MM.1S (cell line): ENCODE measurements around the gene ERAL1.

Experiments
- DNase-seq: peaks from one replicate; pipeline ENCODE4 v3.0.0-alpha.2; 2015
- H2AFZ ChIP-seq: fragments of 300-600 bp; sonication (generic); 2 replicates; pipeline ENCODE4 v1.6.0; 2016; ENCODE audit warnings: antibody characterized with exemption, low read length
- H3F3A ChIP-seq: fragments of 300-600 bp; sonication (generic); 2 replicates; pipeline ENCODE4 v1.6.1; 2016; ENCODE audit warnings: mild to moderate bottlenecking, antibody characterized with exemption, low read length, moderate library complexity, mixed read lengths; ENCODE audit not compliant: insufficient read depth
- H3K27ac ChIP-seq: fragments of 300-600 bp; sonication (generic); 2 replicates; pipeline ENCODE4 v1.5.1; 2016; ENCODE audit warnings: mild to moderate bottlenecking, low read length
- H3K27me3 ChIP-seq: fragments of 300-600 bp; sonication (generic); replicated peaks from 2 replicates; pipeline ENCODE4 v1.6.0; 2016; ENCODE audit warnings: low read length; ENCODE audit not compliant: insufficient read depth
- H3K36me3 ChIP-seq: fragments of 300-600 bp; sonication (generic); replicated peaks from 2 replicates; pipeline ENCODE4 v1.6.1; 2016; ENCODE audit warnings: mild to moderate bottlenecking, low read length, mixed read lengths; ENCODE audit not compliant: insufficient read depth
- H3K4me1 ChIP-seq: fragments of 300-600 bp; sonication (generic); 2 replicates; pipeline ENCODE4 v1.6.1; 2016; ENCODE audit warnings: low read length, mixed read lengths
- H3K4me2 ChIP-seq: fragments of 300-600 bp; sonication (generic); 2 replicates; pipeline ENCODE4 v1.6.0; 2016; ENCODE audit warnings: low read depth, low read length
- H3K4me3 ChIP-seq: fragments of 300-600 bp; sonication (generic); 2 replicates; pipeline ENCODE4 v1.5.1; 2016; ENCODE audit warnings: low read length, mixed read lengths
- H3K79me2 ChIP-seq: fragments of 300-600 bp; sonication (generic); 2 replicates; pipeline ENCODE4 v1.6.1; 2016; ENCODE audit warnings: mixed run types, low read length, mixed read lengths
- H3K9ac ChIP-seq: fragments of 300-600 bp; sonication (generic); 2 replicates; pipeline ENCODE4 v1.6.1; 2016; ENCODE audit warnings: low read length, mixed read lengths
- H3K9me2 ChIP-seq: fragments of 300-600 bp; sonication (generic); replicated peaks from 2 replicates; pipeline ENCODE4 v1.6.1; 2016; ENCODE audit warnings: mild to moderate bottlenecking, low read length, mixed read lengths; ENCODE audit not compliant: insufficient read depth
- H3K9me3 ChIP-seq: fragments of 300-600 bp; sonication (generic); replicated peaks from 2 replicates; pipeline ENCODE4 v1.6.1; 2016; ENCODE audit warnings: mild to moderate bottlenecking, low read length, mixed read lengths; ENCODE audit not compliant: insufficient read depth
- H4K20me1 ChIP-seq: fragments of 300-600 bp; sonication (generic); 2 replicates; pipeline ENCODE4 v1.6.1; 2016; ENCODE audit warnings: mild to moderate bottlenecking, low read length, moderate library complexity, mixed read lengths; ENCODE audit not compliant: insufficient read depth
- EZH2 ChIP-seq: fragments of 300-600 bp; sonication (generic); optimal IDR thresholded peaks from 2 replicates; pipeline ENCODE3; 2017; ENCODE audit warnings: low read depth, mild to moderate bottlenecking, antibody characterized with exemption, low read length, mixed read lengths
- EZH2phosphoT487 ChIP-seq: fragments of 300-600 bp; sonication (generic); IDR thresholded peaks from 2 replicates; pipeline ENCODE4 v1.6.1; 2018; ENCODE audit warnings: antibody characterized with exemption, low read length
- TF ChIP-seq, protein P1 (sequence below): fragments of 300-600 bp; sonication (generic); IDR thresholded peaks from 2 replicates; pipeline ENCODE4 v1.5.1; 2016; ENCODE audit warnings: antibody characterized with exemption, low read length, mixed read lengths

ERAL1 gene

DNA sequence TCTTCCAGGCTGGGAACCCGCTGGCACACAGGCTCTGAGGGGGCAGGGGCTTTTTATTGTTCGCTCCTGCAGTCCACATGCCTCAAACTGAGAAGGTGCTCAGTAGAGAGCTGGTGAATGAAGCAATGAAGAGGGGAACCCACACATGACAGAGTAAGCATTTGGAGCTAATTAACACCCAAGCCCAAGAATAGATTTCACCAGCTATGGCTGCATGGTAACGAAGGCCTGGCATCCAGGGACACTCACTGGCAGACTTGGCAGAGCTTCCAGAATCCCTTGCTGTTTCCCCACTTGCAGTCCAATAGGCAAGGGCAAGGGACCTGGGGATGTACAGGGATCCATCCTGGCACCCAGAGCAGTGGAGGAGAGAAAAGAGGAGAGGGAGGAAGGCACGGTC is 30.5 kb downstream of the ERAL1 start:
- Histone ChIP-seq H3K27me3 (no peaks in the 10 kb centered on the region), H3K79me2 (peaks cover 3% of the 10 kb centered on the region; the same call in 1 of the 2 replicates), H2AFZ (no peak overlapping the region), H4K20me1 (no peaks in the 10 kb centered on the region), H3K36me3 (no peaks in the 10 kb centered on the region), H3K9me2 (no peaks in the 10 kb centered on the region), H3F3A (no peaks in the 10 kb centered on the region), H3K4me2 (no peak overlapping the region), H3K4me3 (no peak overlapping the region), H3K9me3 (no peaks in the 10 kb centered on the region), H3K9ac (no peak overlapping the region), H3K27ac (no peak overlapping the region), H3K4me1 (no peaks in the 10 kb centered on the region)
- DNase-seq: no peak
- TF ChIP-seq, protein P1, sequence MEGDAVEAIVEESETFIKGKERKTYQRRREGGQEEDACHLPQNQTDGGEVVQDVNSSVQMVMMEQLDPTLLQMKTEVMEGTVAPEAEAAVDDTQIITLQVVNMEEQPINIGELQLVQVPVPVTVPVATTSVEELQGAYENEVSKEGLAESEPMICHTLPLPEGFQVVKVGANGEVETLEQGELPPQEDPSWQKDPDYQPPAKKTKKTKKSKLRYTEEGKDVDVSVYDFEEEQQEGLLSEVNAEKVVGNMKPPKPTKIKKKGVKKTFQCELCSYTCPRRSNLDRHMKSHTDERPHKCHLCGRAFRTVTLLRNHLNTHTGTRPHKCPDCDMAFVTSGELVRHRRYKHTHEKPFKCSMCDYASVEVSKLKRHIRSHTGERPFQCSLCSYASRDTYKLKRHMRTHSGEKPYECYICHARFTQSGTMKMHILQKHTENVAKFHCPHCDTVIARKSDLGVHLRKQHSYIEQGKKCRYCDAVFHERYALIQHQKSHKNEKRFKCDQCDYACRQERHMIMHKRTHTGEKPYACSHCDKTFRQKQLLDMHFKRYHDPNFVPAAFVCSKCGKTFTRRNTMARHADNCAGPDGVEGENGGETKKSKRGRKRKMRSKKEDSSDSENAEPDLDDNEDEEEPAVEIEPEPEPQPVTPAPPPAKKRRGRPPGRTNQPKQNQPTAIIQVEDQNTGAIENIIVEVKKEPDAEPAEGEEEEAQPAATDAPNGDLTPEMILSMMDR: no peak
- TF ChIP-seq EZH2phosphoT487 (no peak), EZH2 (no peak)

DNA sequence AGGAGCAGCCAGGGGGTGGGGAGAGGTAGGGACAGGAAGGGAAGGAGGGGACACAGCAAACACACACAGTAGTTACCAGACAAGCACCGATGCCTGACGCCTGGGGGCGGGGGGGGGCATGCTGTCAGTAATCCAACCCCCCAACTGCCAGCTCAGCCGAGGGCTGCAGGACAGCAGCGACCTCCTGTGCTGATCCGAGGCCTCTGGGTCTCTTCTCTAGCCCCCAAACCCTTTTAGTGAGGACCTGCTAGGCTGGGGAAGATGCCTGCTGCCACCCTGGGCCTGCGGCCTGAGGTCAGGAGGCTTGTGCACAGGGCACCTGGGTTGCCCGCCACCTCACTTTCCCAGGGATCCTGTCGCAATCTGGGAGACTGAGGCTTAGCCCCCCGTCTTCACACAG is 31.1 kb downstream of the ERAL1 start:
- TF ChIP-seq EZH2 (no peak), EZH2phosphoT487 (no peak)
- TF ChIP-seq, protein P1: no peak
- no peaks in the 10 kb centered on the region for H3K27me3 ChIP-seq
- H3K4me1 ChIP-seq: no peaks in the 10 kb centered on the region
- no peaks in the 10 kb centered on the region for H3F3A ChIP-seq
- no peak overlapping the region for H3K4me3 ChIP-seq
- H3K4me2 ChIP-seq: no peak overlapping the region
- DNase-seq: no peak
- H4K20me1 ChIP-seq: no peaks in the 10 kb centered on the region
- no peaks in the 10 kb centered on the region for H3K9me3 ChIP-seq
- no peak overlapping the region for H2AFZ ChIP-seq
- peaks cover 4% of the 10 kb centered on the region for H3K79me2 ChIP-seq
- no peaks in the 10 kb centered on the region for H3K9me2 ChIP-seq
- H3K9ac ChIP-seq: no peak overlapping the region
- no peak overlapping the region for H3K27ac ChIP-seq
- no peaks in the 10 kb centered on the region for H3K36me3 ChIP-seq

DNA sequence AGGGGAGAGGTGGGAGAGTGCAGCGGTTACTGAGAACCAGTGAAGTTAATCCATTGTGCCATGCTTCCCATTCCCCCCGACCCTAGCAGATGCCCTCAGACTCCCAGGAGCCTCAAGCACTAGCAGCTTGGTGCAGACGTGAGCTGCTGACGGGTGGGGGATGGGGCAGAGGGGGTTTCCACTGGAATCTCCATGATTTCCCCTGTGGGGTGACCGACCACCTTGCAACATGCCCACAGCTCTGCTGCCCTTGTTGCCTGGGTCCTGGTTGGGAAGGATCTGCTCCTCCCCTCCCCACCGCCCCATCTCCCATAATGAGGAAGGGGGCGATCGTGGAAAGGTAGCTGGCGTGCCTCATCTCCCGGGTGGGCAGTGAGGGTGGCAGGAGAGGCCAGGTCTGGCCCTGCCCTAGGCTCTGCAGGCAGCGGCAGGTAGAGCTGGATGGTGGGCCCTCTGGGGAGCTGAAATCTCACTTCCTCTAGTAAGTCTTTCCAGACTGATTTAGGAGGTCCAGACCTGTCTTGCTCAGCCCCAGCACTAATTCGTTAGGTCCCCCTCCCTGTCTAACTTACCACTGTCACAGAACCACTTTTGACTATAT is 33.2 kb downstream of the ERAL1 start:
- Histone ChIP-seq H3F3A (peaks cover 6% of the 10 kb centered on the region; the same call in 1 of the 2 replicates), H2AFZ (no peak overlapping the region), H3K79me2 (peaks cover 24% of the 10 kb centered on the region), H3K9me2 (no peaks in the 10 kb centered on the region), H3K36me3 (no peaks in the 10 kb centered on the region), H3K9ac (no peak overlapping the region), H3K9me3 (no peaks in the 10 kb centered on the region), H3K4me1 (peaks cover 10% of the 10 kb centered on the region), H3K27me3 (no peaks in the 10 kb centered on the region), H3K4me3 (no peak overlapping the region), H4K20me1 (no peaks in the 10 kb centered on the region), H3K27ac (no peak overlapping the region), H3K4me2 (no peak overlapping the region)
- TF ChIP-seq, protein P1: no peak
- TF ChIP-seq EZH2 (no peak), EZH2phosphoT487 (no peak)
- DNase-seq: no peak
